ELR (cell line): ENCODE measurements around the gene SMDT1.
"Not testable (repeated sequence)": the region's sequence is repeated elsewhere in the genome, so short reads cannot be mapped to it uniquely, and the experiment has no call there.

Experiments used
- DNase-seq: peaks from one replicate; pipeline ENCODE4 v3.0.0-alpha.2; 2015; ENCODE audit warnings: low read depth

The SMDT1 gene

GRCh38 chr22:42070517-42071422, 8.7 kb upstream of the SMDT1 start, which contains the start of gene NAGA:
TSS of gene NAGA (minus strand) at chr22:42070812. CDS start at chr22:42070297, 515 bp downstream.
- peak; percentile 99 for DNase-seq

GRCh38 chr22:42071508-42071907, 8.0 kb upstream of the SMDT1 start:
- DNase-seq = not testable (repeated sequence)

GRCh38 chr22:42072606-42073330, 6.7 kb upstream of the SMDT1 start:
- no peak for DNase-seq

- DNase-seq = no peak
These were observed 5.9 kb upstream of the SMDT1 start for GRCh38 chr22:42073621-42074041.

GRCh38 chr22:42074132-42074811, 5.2 kb upstream of the SMDT1 start, which contains the start of gene PHETA2:
TSS of gene PHETA2 (plus strand) at chr22:42074248. CDS start at chr22:42077294, 3,046 bp downstream.
- peak; percentile 44 for DNase-seq

GRCh38 chr22:42074846-42075676, 4.4 kb upstream of the SMDT1 start:
- no peak for DNase-seq

GRCh38 chr22:42076764-42077485, 2.6 kb upstream of the SMDT1 start:
- DNase-seq = no peak

GRCh38 chr22:42077486-42078125, 1.9 kb upstream of the SMDT1 start:
- no peak for DNase-seq

GRCh38 chr22:42078469-42079318, 806 bp upstream of the SMDT1 start:
- no peak for DNase-seq

GRCh38 chr22:42080287-42080686, 787 bp downstream of the SMDT1 start:
- peak; percentile 52 for DNase-seq

- DNase-seq = no peak
These were observed 3.6 kb downstream of the SMDT1 start for GRCh38 chr22:42083119-42083518.

- DNase-seq = no peak
These were observed 5.4 kb downstream of the SMDT1 start for GRCh38 chr22:42084874-42085273.

- DNase-seq = no peak
These were observed 6.6 kb downstream of the SMDT1 start for GRCh38 chr22:42086051-42086450.

- peak; percentile 99 for DNase-seq
These were observed 11.3 kb downstream of the SMDT1 start, which contains the start of gene NDUFA6 for GRCh38 chr22:42090596-42091454. TSS of gene NDUFA6 (minus strand) at chr22:42090772. CDS start at chr22:42090744, 28 bp downstream.

GRCh38 chr22:42091455-42091782, 11.9 kb downstream of the SMDT1 start:
- DNase-seq = no peak

- DNase-seq = no peak
These were observed 21.7 kb downstream of the SMDT1 start for GRCh38 chr22:42101199-42101598.

GRCh38 chr22:42104332-42104860, 24.9 kb downstream of the SMDT1 start:
- DNase-seq = not testable (repeated sequence)

GRCh38 chr22:42108848-42109247, 29.3 kb downstream of the SMDT1 start:
- DNase-seq = no peak
